ENCODE data around the gene NUBP2. TPM values are rescaled to one million over a fixed set of nuclear protein-coding genes. Genes with fewer than 3 reads are reported as not detected.

The NUBP2 gene
- total RNA-seq, 1 experiment from 2014 or later, result 103 TPM

DNA sequence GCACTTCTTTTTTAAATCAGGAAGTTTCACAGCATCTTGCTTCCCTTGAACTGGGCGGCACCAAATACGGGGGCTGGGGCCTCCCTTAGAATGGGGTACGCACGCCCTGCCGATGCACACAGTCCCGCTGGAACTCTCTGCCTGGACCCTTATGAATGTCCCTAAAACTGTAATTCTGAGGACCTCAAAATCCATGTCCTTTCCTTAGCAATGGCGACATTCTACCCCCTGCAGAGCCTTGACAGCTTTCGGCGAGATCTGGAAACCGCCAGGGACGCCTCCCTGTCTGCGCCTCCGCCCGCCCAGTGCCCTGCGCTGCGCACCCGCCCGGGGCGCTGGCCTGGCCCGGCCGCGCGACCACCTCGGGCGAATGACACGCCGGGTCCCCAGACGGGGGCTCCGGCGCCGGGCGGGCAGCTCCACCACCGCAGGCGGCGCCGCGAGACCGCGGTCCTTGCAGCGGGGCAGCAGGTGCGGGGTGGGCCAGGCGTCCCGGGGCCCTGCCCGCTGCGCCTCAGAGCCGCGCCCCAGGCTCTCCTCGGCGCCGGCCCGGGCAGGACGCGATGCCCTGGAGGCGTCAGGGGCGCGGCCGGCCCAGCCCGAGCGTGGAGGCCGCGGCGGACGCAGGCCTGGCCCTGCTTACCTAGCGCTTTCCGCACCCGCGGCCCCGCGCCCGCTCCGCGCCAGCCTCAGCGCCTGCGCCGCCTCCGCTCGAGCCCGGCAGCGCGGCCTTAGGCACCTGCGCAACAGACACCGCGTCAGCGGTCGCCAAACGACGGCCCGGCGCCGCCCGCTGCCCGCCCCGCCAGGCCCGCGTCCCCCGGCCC is 43.3 kb downstream of the NUBP2 start:
- Histone ChIP-seq H3K27ac (ENCODE audit: low read depth, low read length) (peak overlapping the region; percentile 80), H3K27me3 (ENCODE audit: insufficient read depth, low read length) (no peaks in the 10 kb centered on the region), H3K9me2 (ENCODE audit: insufficient read depth) (no peaks in the 10 kb centered on the region), H4K20me1 (ENCODE audit: insufficient read depth) (peaks cover 5% of the 10 kb centered on the region; the same call in 1 of the 2 replicates), H3K4me2 (ENCODE audit: low read length) (peak overlapping the region; percentile 73), H3K36me3 (ENCODE audit: control insufficient read depth in 1 of 2, insufficient read depth in 2 of 2, low read length in 2 of 2) (0 out of 4 replicates have a peak, but pooled peaks cover 0 to 7% of the 10 kb centered on the region in 2 experiments), H2AFZ (ENCODE audit: low read depth, low read length, poor library complexity, severe bottlenecking) (no peak overlapping the region), H3K9ac (ENCODE audit: low read length) (peak overlapping the region; percentile 69), H3K4me3 (replicated peaks in 1 of 2; ENCODE audit: low read depth in 1 of 2, low read length in 2 of 2) (peak overlapping the region; percentile 90 to 98), H3K9me3 (ENCODE audit: control insufficient read depth in 1 of 2, insufficient read depth in 1 of 2, low read depth in 1 of 2, low read length in 2 of 2) (no peaks in the 10 kb centered on the region), H3K79me2 (ENCODE audit: insufficient read depth, low read length) (peaks cover 33% of the 10 kb centered on the region), H3K4me1 (ENCODE audit: control insufficient read depth in 1 of 2, insufficient read depth in 2 of 2, low read length in 2 of 2) (peaks cover 14 to 17% of the 10 kb centered on the region in 2 experiments)
- BruUV-seq (replicated peaks), result no TSS peak
- TF ChIP-seq POLR2AphosphoS5 (IDR thresholded peaks at IDR 0.05; ENCODE audit: low read depth, low read length), result 0 out of 2 replicates have a peak, but pooled peaks have one; percentile 3
- TF ChIP-seq, protein P1, sequence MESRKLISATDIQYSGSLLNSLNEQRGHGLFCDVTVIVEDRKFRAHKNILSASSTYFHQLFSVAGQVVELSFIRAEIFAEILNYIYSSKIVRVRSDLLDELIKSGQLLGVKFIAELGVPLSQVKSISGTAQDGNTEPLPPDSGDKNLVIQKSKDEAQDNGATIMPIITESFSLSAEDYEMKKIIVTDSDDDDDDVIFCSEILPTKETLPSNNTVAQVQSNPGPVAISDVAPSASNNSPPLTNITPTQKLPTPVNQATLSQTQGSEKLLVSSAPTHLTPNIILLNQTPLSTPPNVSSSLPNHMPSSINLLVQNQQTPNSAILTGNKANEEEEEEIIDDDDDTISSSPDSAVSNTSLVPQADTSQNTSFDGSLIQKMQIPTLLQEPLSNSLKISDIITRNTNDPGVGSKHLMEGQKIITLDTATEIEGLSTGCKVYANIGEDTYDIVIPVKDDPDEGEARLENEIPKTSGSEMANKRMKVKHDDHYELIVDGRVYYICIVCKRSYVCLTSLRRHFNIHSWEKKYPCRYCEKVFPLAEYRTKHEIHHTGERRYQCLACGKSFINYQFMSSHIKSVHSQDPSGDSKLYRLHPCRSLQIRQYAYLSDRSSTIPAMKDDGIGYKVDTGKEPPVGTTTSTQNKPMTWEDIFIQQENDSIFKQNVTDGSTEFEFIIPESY (IDR thresholded peaks at IDR 0.05; ENCODE audit: extremely low read depth, insufficient replicate concordance, low read length), result no peak
- TF ChIP-seq SIN3A (IDR thresholded peaks at IDR 0.05; ENCODE audit: low read depth), result 0 out of 2 replicates have a peak, but pooled peaks have one; percentile 23
- peak; percentile 87 for TF ChIP-seq ZFX (IDR thresholded peaks at IDR 0.05)
- ATAC-seq, result peak; percentile 74
- RAD21 ChIA-PET (ENCODE audit: low non-redundant PET in 1 of 2, low total read pairs in 2 of 2, uncharacterized antibody in 2 of 2, unreplicated experiment in 2 of 2), result no interaction called here
- CTCF ChIA-PET, result interaction anchor here (1.2 to 1.7 kb wide), 2 partner anchors 13 to 53 kb away, joined by 3 to 4 read pairs; partner anchors contain the start of genes EME2 and MRPS34
- DNase-seq (ENCODE audit: low read depth, low spot score), result no peak
- POLR2A ChIA-PET, result interaction anchor here (1.1 to 1.6 kb wide), 2 partner anchors 44 to 139 kb away, joined by 3 to 6 read pairs; partner anchors contain the start of genes NUBP2, RPS2 and SPSB3
- intact Hi-C loops (cut with micrococcal nuclease), result loop anchor here (2.0 kb wide), 1 partner anchor 43 kb away; the partner anchor contains the start of genes NUBP2 and SPSB3
